GM12874 (cell line): Measurements from ENCODE around the gene CABP7.
A peak's percentile ranks its signal among the peaks of the same experiment; 100 is the strongest.

ENCODE experiments used
- CTCF ChIP-seq: IDR thresholded peaks from 2 replicates; pipeline ENCODE4 v1.5.1; 2011; ENCODE audit warnings: low read depth, mild to moderate bottlenecking, control low read depth, low read length, moderate library complexity; ENCODE audit not compliant: insufficient read depth

Gene CABP7

DNA sequence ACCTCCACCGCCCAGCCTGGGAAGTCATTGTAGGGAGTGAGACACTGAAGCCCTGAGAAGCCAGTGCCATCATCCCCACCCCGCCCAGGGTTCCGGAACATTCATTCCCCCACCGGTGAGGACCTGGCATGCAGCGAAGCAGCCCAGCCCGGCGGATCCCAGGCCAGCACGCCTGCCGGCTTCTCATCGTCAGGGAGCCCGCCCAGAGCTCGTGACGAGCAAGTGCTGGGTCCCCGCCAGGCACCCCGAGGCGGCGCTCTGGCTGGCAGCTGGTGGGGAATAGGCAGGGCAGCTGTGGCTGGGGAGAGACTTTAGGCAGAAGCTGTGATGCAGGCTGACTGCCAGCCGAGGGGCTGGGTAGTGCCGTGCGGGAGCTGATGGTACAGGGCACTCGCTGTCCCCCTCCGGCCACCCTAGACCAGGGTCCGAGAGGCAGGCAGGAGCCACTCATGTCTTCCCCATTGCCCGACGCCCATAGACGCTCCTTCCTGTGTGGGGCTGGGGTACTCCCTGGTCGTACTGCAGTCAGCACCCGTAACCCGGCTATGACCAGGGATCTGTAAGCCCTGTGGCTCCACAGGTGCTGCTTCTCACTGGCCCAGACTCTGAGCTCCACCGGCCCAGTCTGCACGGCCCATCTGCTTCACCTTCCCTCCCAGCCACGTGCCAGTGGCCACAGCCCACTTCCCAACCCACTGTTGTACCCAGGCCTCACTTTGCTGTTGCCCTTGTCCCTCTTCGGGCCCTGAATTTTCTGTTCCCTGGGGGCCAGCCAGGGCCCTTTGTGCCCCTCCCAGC lies 24.5 kb upstream of the CABP7 start:
- TF ChIP-seq CTCF = no peak

DNA sequence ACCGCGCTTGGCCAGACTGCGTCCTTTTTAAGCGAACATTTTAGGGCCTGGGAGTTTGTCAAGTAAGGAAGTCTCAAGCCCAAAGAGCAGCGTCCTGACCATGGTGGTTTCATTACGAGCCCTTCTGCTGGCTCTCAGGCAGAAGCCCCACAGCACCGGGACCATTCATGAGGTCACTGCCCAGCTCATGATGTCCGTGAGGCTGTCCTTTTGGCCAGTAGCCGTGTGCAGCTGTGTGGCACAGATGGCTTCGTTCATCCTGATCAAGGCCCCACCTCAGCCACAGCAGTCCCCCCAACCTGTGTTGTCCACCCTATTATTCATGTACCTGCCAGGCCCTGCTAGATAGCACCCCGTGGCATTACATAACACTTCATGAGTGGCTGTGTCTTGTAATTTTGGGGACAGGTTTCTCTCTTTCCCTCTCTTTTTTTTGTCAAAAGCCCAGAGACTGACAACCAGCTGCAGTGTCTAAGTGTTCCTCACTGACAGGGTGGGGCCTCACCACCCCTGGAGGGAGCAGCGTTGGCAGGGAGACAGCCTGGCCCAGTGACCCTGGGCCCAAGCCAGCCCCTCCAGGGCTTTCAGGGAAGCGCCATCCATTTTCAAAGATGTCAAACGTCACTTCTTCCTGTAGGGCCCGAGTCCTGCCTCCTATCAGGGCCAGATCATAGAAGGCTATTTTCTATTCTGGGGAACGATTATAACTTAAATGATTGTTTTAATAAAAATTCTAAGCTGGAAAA lies 21.8 kb upstream of the CABP7 start:
- TF ChIP-seq CTCF = no peak

DNA sequence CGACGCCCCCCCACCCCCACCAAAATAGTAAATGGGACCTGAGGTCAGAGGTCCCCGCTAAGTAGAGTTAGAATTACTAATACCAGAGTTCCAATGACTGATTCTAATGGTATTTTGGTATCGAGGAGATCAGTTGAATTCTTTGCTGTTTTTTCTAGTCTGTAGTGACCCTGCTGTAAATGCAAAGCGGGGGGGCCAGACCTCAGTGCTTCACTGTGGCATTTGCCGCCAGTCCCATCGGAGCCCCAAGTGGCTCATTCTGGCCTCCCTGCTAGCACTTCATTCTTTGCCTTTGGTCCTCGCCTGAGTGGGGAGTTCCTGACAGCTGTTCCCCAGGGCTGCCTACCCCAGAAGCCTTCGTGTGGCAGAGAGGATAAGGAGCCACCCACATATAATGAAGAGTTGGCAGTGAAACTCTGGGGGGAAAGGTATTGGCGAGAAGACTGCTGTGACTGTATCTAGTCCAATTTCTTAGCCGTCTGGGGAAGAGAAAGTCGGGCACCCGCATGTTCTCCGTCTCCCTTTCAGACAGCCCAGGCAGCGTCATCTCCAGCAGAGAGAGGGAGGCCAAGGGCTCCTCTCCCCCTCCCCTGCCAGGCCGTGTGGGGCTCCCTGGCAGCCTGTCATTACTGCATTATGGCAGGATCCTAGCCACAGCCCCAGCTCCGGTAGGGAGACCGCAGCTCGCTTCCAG lies 19.4 kb upstream of the CABP7 start:
- no peak for TF ChIP-seq CTCF

GRCh38 chr22:29700900-29701154 lies 19.0 kb upstream of the CABP7 start:
- no peak for TF ChIP-seq CTCF

DNA sequence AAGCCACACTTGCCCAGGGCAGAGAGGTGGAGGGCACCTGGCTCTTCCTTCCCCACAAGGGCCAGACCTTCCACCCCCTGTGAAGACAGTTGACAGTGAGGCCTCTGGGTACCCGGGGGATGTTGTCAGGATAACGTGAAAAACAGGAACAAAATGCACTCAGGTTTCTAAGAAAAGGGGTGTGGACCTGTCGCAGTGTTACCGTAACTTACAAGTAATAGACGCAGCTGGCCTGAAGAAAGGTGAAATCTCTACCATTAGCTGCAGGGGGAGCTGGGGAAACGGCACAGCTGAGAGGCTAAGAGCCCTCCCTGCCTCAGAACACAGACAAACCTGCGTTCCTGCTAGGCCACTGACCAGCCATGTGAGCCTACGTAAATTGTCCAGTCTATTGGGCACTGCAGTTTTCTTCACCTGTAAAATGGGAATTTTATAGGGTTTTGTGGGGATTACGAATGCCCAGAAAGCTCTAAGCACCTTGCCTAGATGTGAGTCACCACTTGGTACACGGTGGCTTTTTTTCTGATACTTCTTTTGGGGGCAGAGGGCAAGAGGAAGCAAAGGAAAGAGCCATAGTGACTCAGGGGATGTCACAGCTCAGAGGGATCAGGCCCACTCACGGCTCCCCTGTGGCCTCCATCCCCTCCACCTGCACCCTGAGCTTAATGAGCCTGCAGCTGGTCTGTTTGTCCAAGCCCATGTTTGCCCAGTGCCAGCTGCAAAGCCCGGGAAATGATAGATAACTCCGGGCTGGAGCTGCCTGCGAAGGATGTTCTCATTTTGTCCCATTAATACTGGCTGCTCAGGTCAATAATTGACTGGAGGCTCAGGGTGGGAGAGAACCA lies 18.4 kb upstream of the CABP7 start:
- peak; percentile 33; the same call in 1 of the 2 replicates for TF ChIP-seq CTCF

GRCh38 chr22:29702000-29702930 lies 17.5 kb upstream of the CABP7 start:
- TF ChIP-seq CTCF = no peak
